AML-193 (cell line): Measurements from ENCODE around the gene OBP2A.
"Not testable (repeated sequence)": the region's sequence is repeated elsewhere in the genome, so short reads cannot be mapped to it uniquely, and the experiment has no call there.

Experiments
- DNase-seq, 2 experiments: peaks; one replicate each; lab custom pipeline; 2025; lab: John Stamatoyannopoulos, UW

Gene OBP2A, protein sequence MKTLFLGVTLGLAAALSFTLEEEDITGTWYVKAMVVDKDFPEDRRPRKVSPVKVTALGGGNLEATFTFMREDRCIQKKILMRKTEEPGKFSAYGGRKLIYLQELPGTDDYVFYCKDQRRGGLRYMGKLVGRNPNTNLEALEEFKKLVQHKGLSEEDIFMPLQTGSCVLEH

GRCh38 chr9:135545646-135546176, at the start of gene OBP2A:
Gene OBP2A (plus strand): TSS chr9:135546126. CDS start chr9:135546181, 55 bp downstream.
- DNase-seq: not testable (repeated sequence)

DNA sequence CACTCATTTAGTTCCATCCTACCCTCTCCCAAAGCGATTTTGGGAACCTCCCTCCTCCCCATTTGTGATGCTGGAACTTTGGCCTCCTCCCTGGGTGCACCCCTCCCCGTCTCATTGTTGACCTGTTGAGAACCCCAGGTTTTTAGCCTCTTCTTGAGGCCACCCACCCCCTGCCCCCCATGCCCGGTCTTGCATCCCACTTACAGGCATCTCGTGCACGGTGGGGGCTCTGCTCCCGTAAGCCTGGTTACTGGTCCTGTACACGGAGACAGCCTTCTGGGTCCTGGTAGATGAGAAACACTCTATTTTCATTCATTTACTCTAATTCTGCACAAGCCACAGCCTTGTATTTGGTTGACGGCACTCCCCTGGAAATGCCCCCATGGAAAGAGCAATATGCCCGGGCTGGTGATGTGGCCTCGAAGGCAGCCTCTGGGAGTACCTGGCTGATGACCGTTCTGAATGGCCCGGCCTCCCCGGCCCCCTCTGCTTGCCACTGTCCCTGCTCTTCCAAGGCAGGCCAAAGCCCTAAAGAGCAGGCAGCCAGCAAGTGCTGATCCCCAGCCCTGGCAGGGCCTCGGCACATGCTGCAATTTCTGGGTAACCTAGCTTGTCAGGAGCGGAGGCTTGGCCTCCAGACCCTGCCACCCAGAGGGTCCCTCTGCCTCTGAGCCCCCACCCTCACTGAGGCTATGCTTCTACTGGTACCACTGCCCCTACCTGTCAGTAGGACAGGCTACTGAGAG, 47.4 kb upstream of the OBP2A start:
- DNase-seq: no peak

DNA sequence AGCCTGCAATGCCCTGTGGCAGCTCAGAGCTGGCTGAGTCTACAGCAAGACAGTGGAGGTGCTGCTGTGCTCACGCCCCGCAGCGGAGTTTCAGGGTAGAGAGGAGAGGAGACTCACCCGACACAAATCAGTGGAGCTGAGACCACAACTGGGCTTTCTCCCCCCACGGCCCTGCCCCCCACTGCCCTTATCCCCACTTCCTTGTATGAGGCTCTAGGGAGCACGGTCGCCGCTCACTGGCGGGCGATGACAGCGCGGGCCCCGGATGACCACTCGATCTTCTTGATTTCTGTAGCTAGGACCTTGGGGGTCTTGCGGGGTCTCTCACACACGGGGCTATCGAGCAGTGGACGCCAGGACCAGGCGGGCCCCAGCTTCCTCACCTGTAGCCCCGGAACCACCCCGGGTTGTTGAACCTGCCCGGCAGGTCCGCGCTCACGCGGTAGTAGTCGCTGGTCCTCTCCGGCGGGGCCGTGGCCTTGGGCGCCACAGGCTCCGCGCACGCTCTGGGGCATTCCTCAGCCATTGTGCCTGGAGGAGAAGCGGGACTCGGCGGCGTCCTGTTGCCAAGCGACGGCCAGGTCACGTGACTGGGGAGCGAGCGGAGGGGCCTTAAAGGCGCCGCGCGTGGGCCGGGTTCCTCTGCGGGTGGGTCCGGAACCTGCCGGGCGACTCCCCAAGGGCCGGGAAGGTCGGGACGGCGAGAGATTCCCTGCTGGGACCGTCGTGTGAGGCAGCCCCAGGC, 46.4 kb upstream of the OBP2A start:
- DNase-seq: peak; percentile 24 to 58

DNA sequence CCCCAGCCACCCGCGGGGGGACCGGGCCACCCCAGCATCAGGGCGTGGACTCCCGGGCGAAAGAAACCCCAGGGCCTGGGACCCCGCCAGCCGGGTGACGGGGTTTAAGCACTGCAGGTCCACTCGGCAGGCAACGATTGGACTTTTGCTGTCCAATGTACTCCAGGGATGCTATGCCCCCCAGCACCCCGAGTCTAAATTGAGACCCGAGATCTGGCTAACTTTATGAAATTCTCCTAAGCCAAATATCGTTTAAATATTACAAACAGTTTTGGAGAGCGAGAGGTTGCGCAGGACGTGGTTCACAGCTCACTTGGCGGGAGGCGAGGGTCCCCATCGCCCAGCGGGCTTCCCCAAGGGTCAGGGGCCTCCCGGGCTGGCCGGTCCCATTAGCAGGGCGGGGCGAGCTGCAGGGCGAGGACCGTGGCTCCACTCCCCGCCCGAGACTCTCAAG, 45.8 kb upstream of the OBP2A start:
- no peak for DNase-seq

GRCh38 chr9:135500525-135501260, 45.2 kb upstream of the OBP2A start, which contains the start of gene MRPS2:
Gene MRPS2 (plus strand): TSS chr9:135500682. CDS start chr9:135500711, 29 bp downstream.
- peak; percentile 66 to 70 for DNase-seq

- no peak for DNase-seq
Observed at GRCh38 chr9:135501261-135502167, 44.4 kb upstream of the OBP2A start.

- DNase-seq: no peak
Observed at GRCh38 chr9:135502168-135502872, 43.6 kb upstream of the OBP2A start.

GRCh38 chr9:135502873-135503321, 43.0 kb upstream of the OBP2A start:
- no peak for DNase-seq

DNA sequence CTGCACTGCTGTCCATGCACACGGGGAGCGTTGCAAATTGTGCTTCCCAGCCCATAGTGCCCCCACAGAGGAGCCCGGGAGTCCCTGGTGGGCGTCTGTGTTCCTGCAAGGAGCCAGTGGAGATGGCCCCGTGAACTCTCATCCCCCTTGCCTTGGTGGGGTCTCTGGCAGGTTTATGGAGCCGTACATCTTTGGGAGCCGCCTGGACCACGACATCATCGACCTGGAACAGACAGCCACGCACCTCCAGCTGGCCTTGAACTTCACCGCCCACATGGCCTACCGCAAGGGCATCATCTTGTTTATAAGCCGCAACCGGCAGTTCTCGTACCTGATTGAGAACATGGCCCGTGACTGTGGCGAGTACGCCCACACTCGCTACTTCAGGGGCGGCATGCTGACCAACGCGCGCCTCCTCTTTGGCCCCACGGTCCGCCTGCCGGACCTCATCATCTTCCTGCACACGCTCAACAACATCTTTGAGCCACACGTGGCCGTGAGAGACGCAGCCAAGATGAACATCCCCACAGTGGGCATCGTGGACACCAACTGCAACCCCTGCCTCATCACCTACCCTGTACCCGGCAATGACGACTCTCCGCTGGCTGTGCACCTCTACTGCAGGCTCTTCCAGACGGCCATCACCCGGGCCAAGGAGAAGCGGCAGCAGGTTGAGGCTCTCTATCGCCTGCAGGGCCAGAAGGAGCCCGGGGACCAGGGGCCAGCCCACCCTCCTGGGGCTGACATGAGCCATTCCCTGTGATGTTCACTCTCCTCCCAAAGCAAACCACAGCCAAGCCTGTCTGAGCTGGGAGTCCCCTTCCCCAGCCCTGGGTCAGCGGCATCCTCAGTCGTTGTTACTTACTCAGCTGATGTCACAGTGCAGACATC, 42.3 kb upstream of the OBP2A start:
- DNase-seq: no peak

DNA sequence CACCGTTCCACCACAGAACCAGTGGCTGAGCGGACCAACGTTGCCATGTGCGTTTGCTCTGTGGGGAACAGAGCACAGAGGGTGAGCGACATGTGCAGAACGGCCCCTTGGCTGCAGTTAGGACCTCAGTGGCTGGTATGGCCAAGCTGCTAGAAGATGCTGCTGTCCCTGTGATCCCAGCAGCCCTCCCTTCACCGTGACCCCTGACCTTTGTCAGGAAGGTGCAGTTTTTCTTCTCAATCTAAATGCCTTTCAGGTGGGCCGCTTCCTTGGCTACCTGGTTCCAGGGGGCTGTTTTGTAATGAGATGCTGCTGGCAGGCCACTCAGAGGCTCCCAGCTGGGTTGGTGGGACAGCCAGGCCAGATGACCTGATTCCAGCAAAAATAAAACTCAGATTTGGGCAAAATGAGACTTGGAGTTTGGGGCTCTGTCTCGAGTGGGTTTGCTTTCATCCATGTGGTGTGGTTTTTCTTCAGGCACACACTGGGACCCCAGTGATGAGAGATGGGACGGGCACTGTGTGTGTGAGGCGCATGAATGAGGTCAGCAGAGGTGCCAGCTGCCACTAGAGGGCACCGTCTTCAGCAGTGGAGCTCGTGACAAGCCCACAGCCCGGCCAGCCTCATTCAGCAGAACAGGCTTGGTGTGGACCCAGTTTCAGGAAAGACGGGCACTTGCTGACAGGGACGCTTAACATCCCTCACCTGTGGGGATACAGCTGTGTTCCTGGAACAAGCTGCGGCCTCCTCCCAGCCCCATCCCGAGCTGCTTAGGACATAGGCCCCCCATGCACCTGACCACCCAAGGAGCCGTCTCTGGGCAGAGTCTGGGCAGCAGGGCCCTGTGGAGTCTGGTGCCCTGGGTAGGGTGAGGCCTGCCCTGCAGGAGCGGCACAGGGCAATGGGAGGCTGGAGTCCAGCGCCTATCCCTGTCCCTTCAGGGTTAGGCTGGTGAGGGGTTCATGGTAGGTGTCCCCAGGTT, 41.4 kb upstream of the OBP2A start:
- peak; percentile 37 to 49 for DNase-seq

DNA sequence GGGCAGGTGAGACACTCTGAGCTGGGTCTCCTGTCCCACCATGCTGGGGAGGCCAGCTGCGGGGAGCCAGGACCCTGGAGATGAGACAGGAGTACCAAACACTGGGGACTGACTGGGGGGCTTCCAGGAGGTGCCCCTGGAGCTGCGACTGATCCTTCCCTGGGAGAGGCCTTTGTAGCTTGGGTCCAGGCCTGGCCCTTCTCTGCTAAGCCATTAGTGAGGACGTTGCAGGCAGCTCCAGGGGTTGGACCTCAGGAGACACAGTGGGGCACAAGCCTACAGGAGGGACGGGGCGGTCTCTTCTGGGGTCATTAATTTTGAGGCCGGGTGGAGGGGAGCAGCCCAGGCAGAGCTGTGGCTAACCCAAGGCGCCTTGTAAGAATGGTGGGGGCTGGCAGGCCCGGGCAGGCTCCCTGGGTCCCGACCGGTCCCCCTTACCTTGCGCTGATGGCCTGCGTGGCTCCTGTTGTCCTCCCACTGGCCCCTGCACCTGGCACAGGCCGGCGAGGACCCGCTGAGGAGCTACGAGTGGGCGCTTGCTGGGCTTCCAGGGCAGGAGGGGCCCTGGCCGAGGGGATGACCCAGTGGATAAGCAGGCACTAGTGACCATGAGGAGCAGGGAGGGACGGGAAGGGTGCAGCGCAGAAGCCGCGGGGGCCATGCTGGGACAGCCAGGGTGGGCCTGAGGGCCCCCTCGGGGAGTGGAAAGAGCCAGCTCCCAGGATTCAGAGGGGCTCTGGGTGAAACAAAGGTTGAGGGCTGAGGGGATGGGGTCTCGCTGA, 40.3 kb upstream of the OBP2A start:
- no peak for DNase-seq

DNA sequence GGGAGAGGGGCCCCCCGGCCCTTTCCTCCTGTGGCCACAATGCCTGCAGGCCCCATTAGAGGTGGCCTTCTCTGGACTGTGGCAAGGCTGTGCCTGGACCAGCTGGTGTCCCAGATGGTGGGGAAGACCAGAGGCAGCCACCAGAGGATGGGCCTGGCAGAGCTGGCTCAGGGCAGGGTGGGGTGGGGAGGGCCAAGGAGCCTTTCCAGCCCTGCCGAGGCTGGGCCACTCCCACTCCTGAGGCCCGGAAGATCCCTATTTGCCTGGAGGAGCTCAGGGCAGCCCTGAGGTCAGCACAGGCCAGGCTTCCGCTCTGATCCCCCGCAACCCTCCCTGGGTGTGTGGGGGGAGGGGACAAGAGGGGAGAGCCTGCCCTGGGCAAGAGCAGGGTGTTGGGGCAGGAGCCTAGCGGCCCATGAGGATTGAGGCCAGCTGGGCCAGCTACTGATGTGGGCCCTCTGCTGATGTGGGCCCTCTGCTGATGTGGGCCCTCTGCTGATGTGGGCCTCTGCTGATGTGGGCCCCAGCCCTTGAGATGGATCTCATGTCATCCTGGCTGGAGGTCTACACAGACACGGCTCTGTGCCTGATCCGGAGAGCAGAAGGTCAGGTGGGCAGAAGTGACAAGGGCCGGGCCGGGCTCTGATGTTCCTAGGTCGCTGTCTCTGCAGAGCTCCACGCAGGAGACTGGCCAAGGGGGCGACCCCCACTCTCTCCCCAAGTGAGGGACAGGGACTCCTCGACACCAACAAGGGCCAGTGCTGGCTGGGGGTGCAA, 39.4 kb upstream of the OBP2A start:
- no peak for DNase-seq

- no peak for DNase-seq
Observed at GRCh38 chr9:135507104-135508035, 38.6 kb upstream of the OBP2A start.

DNA sequence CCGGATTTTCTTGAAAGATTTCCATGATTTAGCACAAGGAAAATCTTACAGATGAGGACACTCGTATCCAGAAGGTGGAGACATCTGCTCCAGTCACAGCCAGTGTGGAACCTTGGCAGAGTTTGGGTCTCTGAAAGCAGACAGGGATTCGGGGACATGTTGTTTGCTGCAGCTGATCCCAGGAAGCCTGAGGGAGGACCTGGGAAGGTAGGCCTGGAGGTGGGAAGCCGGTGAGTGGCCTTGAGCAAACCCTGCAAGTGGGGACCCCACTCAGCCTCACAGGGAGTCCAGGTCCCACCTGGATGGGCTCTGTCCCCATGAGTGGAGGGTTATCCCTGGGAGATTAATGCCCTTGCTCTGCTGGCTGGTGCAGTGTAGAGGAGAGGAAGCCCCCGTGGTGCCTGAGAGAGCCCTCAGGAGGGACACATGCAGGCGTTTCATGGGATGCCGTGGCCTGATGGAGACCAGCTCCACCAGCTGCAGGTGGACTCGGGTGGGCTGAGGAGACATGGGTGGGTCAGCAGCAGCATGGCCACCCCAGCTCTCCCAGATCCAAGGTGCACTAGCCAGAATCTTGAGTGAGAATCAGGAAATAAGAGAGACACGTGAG, 37.6 kb upstream of the OBP2A start:
- no peak for DNase-seq

GRCh38 chr9:135509458-135509857, 36.5 kb upstream of the OBP2A start:
- DNase-seq: no peak
